SK-N-SH (cell line): ENCODE results near the gene MAST4. TPM values are rescaled to one million over a fixed set of nuclear protein-coding genes. Genes with fewer than 3 reads are reported as not detected.

Source experiments
- CTCF ChIA-PET: fragments of 300-600, 350-600 bp; formaldehyde crosslinking; extraction: SDS; loops from one replicate; lab custom pipeline; 2021; lab: Yijun Ruan, JAX
- POLR2A ChIA-PET: fragments of 350-600 bp; sonication (Branson Sonifier 250); formaldehyde crosslinking; extraction: SDS; loops from one replicate; lab custom pipeline; 2020; ENCODE audit warnings: antibody characterized with exemption, inconsistent platforms; lab: Yijun Ruan, JAX
- DNase-seq: peaks from one replicate; pipeline ENCODE4 v3.0.0; 2012
- H2AFZ ChIP-seq: fragments of 200-600 bp; sonication (generic); 2 replicates; pipeline ENCODE4 v1.8.1; 2016; ENCODE audit warnings: antibody characterized with exemption, mild to moderate bottlenecking, low read depth
- H3F3A ChIP-seq: fragments of 200-600 bp; sonication (generic); replicated peaks from 2 replicates; pipeline ENCODE3; 2016; ENCODE audit warnings: antibody characterized with exemption, mild to moderate bottlenecking; ENCODE audit not compliant: insufficient read depth
- H3K27ac ChIP-seq, 2 experiments: fragments of 200-500 bp in 1 of 2; fragments of 200-600 bp in 1 of 2; sonication (Bioruptor generic) in 1 of 2; sonication (generic), shearing (Covaris generic) in 1 of 2; 2 replicates each; pipeline versions ENCODE4 v1.5.1 to v1.6.1; 2014 to 2016; ENCODE audit warnings: low read depth in 2 of 2, inconsistent platforms in 1 of 2, low read length in 1 of 2, mild to moderate bottlenecking in 1 of 2, mixed read lengths in 1 of 2
- H3K27me3 ChIP-seq: fragments of 200-600 bp; sonication (generic), shearing (Covaris generic); 2 replicates; pipeline ENCODE4 v1.6.1; 2016; ENCODE audit warnings: mixed run types; ENCODE audit not compliant: insufficient read depth
- H3K36me3 ChIP-seq, 2 experiments: fragments of 200-500 bp in 1 of 2; fragments of 200-600 bp in 1 of 2; sonication (Bioruptor generic) in 1 of 2; sonication (generic) in 1 of 2; replicated peaks in 1 of 2; 2 replicates each; pipeline versions ENCODE3 to v1.5.1; 2014 to 2016; ENCODE audit warnings: low read length in 1 of 2, mild to moderate bottlenecking in 1 of 2; ENCODE audit not compliant: insufficient read depth in 2 of 2, control insufficient read depth in 1 of 2
- H3K4me1 ChIP-seq, 2 experiments: fragments of 200-500 bp in 1 of 2; fragments of 200-600 bp in 1 of 2; sonication (Bioruptor generic) in 1 of 2; sonication (generic), shearing (Covaris generic) in 1 of 2; 2 replicates each; pipeline versions ENCODE4 v1.5.1 to v1.6.1; 2014 to 2016; ENCODE audit warnings: low read depth in 1 of 2, low read length in 1 of 2, mixed run types in 1 of 2; ENCODE audit not compliant: insufficient read depth in 2 of 2, control insufficient read depth in 1 of 2
- H3K4me2 ChIP-seq: fragments of 200-600 bp; sonication (generic), shearing (Covaris generic); 2 replicates; pipeline ENCODE4 v1.6.1; 2017; ENCODE audit warnings: mixed run types
- H3K4me3 ChIP-seq, 2 experiments: fragments of 200-500 bp in 1 of 2; fragments of 200-600 bp in 1 of 2; sonication (Bioruptor generic) in 1 of 2; sonication (generic), shearing (Covaris generic) in 1 of 2; 2 replicates each; pipeline versions ENCODE4 v1.5.1 to v1.8.1; 2014 to 2016; ENCODE audit warnings: low read depth in 2 of 2, inconsistent platforms in 1 of 2, low read length in 1 of 2, mild to moderate bottlenecking in 1 of 2, mixed read lengths in 1 of 2, moderate library complexity in 1 of 2
- H3K79me2 ChIP-seq: fragments of 200-600 bp; sonication (generic); 2 replicates; pipeline ENCODE4 v1.8.1; 2017; ENCODE audit warnings: mild to moderate bottlenecking; ENCODE audit not compliant: insufficient read depth
- H3K9ac ChIP-seq: fragments of 200-600 bp; sonication (generic); 2 replicates; pipeline ENCODE4 v1.6.1; 2017; ENCODE audit warnings: mixed run types
- H3K9me2 ChIP-seq: fragments of 200-600 bp; sonication (generic); 2 replicates; pipeline ENCODE4 v1.6.1; 2017; ENCODE audit warnings: mixed run types
- H3K9me3 ChIP-seq: fragments of 200-600 bp; sonication (generic); 2 replicates; pipeline ENCODE4 v1.6.1; 2017; ENCODE audit warnings: mixed run types, mild to moderate bottlenecking, moderate library complexity
- H4K20me1 ChIP-seq: fragments of 200-600 bp; sonication (generic); 2 replicates; pipeline ENCODE4 v1.6.1; 2017; ENCODE audit warnings: mild to moderate bottlenecking, mixed run types; ENCODE audit not compliant: insufficient read depth
- CHD2 ChIP-seq: fragments of 150-350 bp; IDR thresholded peaks from 2 replicates; pipeline ENCODE4 v1.6.1; 2018; ENCODE audit warnings: low read length; ENCODE audit not compliant: partially characterized antibody
- EZH2phosphoT487 ChIP-seq: fragments of 200-600 bp; sonication (generic); IDR thresholded peaks from 2 replicates; pipeline ENCODE4 v1.6.1; 2017; ENCODE audit warnings: low read depth, mixed run types, mild to moderate bottlenecking, antibody characterized with exemption, moderate library complexity, borderline replicate concordance
- FOSL2 ChIP-seq: IDR thresholded peaks from 2 replicates; pipeline ENCODE4 v1.4.0; 2012; ENCODE audit warnings: low read depth, mild to moderate bottlenecking, moderate library complexity, borderline replicate concordance
- FOXJ3 ChIP-seq: sonication (generic); formaldehyde crosslinking; IDR thresholded peaks from 2 replicates; pipeline ENCODE4 v1.5.1; 2020; ENCODE audit warnings: mild to moderate bottlenecking, missing genetic modification reagents
- FOXM1 ChIP-seq: IDR thresholded peaks from 2 replicates; pipeline ENCODE4 v1.4.0; 2012; ENCODE audit warnings: low read depth, mild to moderate bottlenecking
- MXI1 ChIP-seq: IDR thresholded peaks from 2 replicates; pipeline ENCODE4 v1.6.1; 2012; ENCODE audit warnings: mild to moderate bottlenecking, low read depth, low read length, improper control_type of control experiment
- NFIC ChIP-seq: IDR thresholded peaks from 2 replicates; pipeline ENCODE4 v1.4.0; 2012; ENCODE audit warnings: borderline replicate concordance
- NRF1 ChIP-seq: IDR thresholded peaks from 2 replicates; pipeline ENCODE4 v1.6.1; 2012; ENCODE audit warnings: low read depth, mild to moderate bottlenecking, low read length
- PBX3 ChIP-seq: IDR thresholded peaks from 2 replicates; pipeline ENCODE4; 2012
- POLR2AphosphoS5 ChIP-seq: IDR thresholded peaks from 2 replicates; pipeline ENCODE4 v1.6.1; 2012; ENCODE audit warnings: low read depth, low read length
- RAD21 ChIP-seq: IDR thresholded peaks from 2 replicates; pipeline ENCODE4 v1.6.1; 2012; ENCODE audit warnings: mild to moderate bottlenecking, low read length
- RCOR1 ChIP-seq: fragments of 150-350 bp; IDR thresholded peaks from 2 replicates; pipeline ENCODE4 v1.6.1; 2017; ENCODE audit warnings: antibody characterized with exemption, low read length
- RFX5 ChIP-seq: IDR thresholded peaks from 2 replicates; pipeline ENCODE4 v1.6.1; 2012; ENCODE audit warnings: mild to moderate bottlenecking, improper control_type of control experiment, low read length
- RXRA ChIP-seq: IDR thresholded peaks from 2 replicates; pipeline ENCODE4 v1.4.0; 2012; ENCODE audit warnings: low read depth, mild to moderate bottlenecking, borderline replicate concordance
- SIN3A ChIP-seq: IDR thresholded peaks from 2 replicates; pipeline ENCODE4 v1.6.1; 2012; ENCODE audit warnings: low read depth, mild to moderate bottlenecking, low read length, moderate library complexity, borderline replicate concordance
- SMC3 ChIP-seq: IDR thresholded peaks from 2 replicates; pipeline ENCODE4 v1.6.1; 2012; ENCODE audit warnings: low read depth, low read length, improper control_type of control experiment
- TCF12 ChIP-seq: IDR thresholded peaks from 2 replicates; pipeline ENCODE4 v1.4.0; 2012
- TEAD4 ChIP-seq: IDR thresholded peaks from 2 replicates; pipeline ENCODE4 v1.4.0; 2012; ENCODE audit warnings: mild to moderate bottlenecking, borderline replicate concordance; ENCODE audit not compliant: insufficient read depth
- ZBTB33 ChIP-seq: IDR thresholded peaks from 2 replicates; pipeline ENCODE4 v1.4.0; 2012; ENCODE audit warnings: low read depth, borderline replicate concordance
- WGBS: methylation state at CpG from one replicate; pipeline ENCODE4 v1.1.6; 2017; ENCODE audit warnings: low lambda C conversion rate; 5-methylcytosine and 5-hydroxymethylcytosine counted together
- polyA plus RNA-seq, 3 experiments: library from polyadenylated mRNA; depleted of rRNA; stranded (reverse); fragments of >200 nt; gene quantifications; 2 replicates each; pipeline ENCODE4 v1.2.3, GENCODE V29; 2012
- TF ChIP-seq, protein P1 (sequence below): fragments of 150-350 bp; IDR thresholded peaks from 2 replicates; pipeline ENCODE4 v1.6.1; 2017; ENCODE audit warnings: antibody characterized with exemption, low read length, low read depth, borderline replicate concordance
- TF ChIP-seq, protein P2 (sequence below): fragments of 200-600 bp; sonication (generic); IDR thresholded peaks from 2 replicates; pipeline ENCODE4 v1.6.1; 2017; ENCODE audit warnings: antibody characterized with exemption, mild to moderate bottlenecking, moderate library complexity

The MAST4 gene
- polyA plus RNA-seq, 1 of the 3 experiments (the other 2 are of a cell fraction), result 2.2 TPM

GRCh38 chr5:66931651-66932050 lies 335.5 kb downstream of the MAST4 start:
- TF ChIP-seq TEAD4, result no peak
- no peak for TF ChIP-seq ZBTB33
- TF ChIP-seq MXI1, result no peak
- TF ChIP-seq FOXJ3 (CRISPR knock-in tag), result no peak
- TF ChIP-seq, protein P1, sequence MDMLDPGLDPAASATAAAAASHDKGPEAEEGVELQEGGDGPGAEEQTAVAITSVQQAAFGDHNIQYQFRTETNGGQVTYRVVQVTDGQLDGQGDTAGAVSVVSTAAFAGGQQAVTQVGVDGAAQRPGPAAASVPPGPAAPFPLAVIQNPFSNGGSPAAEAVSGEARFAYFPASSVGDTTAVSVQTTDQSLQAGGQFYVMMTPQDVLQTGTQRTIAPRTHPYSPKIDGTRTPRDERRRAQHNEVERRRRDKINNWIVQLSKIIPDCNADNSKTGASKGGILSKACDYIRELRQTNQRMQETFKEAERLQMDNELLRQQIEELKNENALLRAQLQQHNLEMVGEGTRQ, result no peak
- no peak for TF ChIP-seq FOSL2
- no peak for TF ChIP-seq PBX3
- TF ChIP-seq RCOR1, result no peak
- no peak for TF ChIP-seq RAD21
- DNase-seq, result no peak
- H3K4me1 ChIP-seq, result no peaks in the 10 kb centered on the region
- ChIA-PET CTCF (interaction anchor here (1.0 to 1.1 kb wide), 2 partner anchors 9 to 37 kb away, joined by 3 read pairs; no protein-coding TSS in a partner anchor), POLR2A (no interaction called here)
- no peak overlapping the region for H3K4me3 ChIP-seq
- no peaks in the 10 kb centered on the region for H3K9me3 ChIP-seq
- no peak overlapping the region for H3K27ac ChIP-seq
- no peaks in the 10 kb centered on the region for H3K9me2 ChIP-seq
- no peak overlapping the region for H3K4me2 ChIP-seq
- H4K20me1 ChIP-seq, result no peaks in the 10 kb centered on the region
- H3K27me3 ChIP-seq, result no peaks in the 10 kb centered on the region
- H3K9ac ChIP-seq, result no peak overlapping the region
- no peaks in the 10 kb centered on the region for H3K36me3 ChIP-seq
- H3F3A ChIP-seq, result peaks cover 6% of the 10 kb centered on the region
- H2AFZ ChIP-seq, result no peak overlapping the region
- 78% methylated on average over 5 of the region's 5 CpGs for WGBS
- no peaks in the 10 kb centered on the region for H3K79me2 ChIP-seq

- TF ChIP-seq FOXM1 (no peak), POLR2AphosphoS5 (no peak), TEAD4 (no peak), MXI1 (no peak), RXRA (no peak), ZBTB33 (no peak), NRF1 (no peak), SIN3A (no peak), SMC3 (no peak), NFIC (no peak), EZH2phosphoT487 (no peak), FOSL2 (no peak), CHD2 (no peak), RFX5 (no peak), TCF12 (no peak)
- TF ChIP-seq, protein P2, sequence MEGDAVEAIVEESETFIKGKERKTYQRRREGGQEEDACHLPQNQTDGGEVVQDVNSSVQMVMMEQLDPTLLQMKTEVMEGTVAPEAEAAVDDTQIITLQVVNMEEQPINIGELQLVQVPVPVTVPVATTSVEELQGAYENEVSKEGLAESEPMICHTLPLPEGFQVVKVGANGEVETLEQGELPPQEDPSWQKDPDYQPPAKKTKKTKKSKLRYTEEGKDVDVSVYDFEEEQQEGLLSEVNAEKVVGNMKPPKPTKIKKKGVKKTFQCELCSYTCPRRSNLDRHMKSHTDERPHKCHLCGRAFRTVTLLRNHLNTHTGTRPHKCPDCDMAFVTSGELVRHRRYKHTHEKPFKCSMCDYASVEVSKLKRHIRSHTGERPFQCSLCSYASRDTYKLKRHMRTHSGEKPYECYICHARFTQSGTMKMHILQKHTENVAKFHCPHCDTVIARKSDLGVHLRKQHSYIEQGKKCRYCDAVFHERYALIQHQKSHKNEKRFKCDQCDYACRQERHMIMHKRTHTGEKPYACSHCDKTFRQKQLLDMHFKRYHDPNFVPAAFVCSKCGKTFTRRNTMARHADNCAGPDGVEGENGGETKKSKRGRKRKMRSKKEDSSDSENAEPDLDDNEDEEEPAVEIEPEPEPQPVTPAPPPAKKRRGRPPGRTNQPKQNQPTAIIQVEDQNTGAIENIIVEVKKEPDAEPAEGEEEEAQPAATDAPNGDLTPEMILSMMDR, result no peak
- Histone ChIP-seq H3K4me1 (no peaks in the 10 kb centered on the region), H3K36me3 (no peaks in the 10 kb centered on the region), H3K9me3 (no peaks in the 10 kb centered on the region), H3K4me2 (no peak overlapping the region), H3K9ac (no peak overlapping the region), H3K79me2 (no peaks in the 10 kb centered on the region), H3K27ac (peak overlapping the region in 1 of 2 experiments; percentile 46; a peak in 1 of 4 replicates), H3K27me3 (no peaks in the 10 kb centered on the region), H3K9me2 (no peaks in the 10 kb centered on the region), H2AFZ (no peak overlapping the region), H3F3A (peaks cover 6% of the 10 kb centered on the region), H3K4me3 (no peak overlapping the region), H4K20me1 (no peaks in the 10 kb centered on the region)
- ChIA-PET CTCF (interaction anchor here (1.0 kb wide), 1 partner anchor 9 kb away, joined by 3 read pairs; no protein-coding TSS in a partner anchor), POLR2A (no interaction called here)
- 62% methylated on average over 3 of the region's 3 CpGs for WGBS
- no peak for DNase-seq
Observed at GRCh38 chr5:66932457-66932856, 336.3 kb downstream of the MAST4 start.
